Measurements from ENCODE around the gene TPO.

DNA sequence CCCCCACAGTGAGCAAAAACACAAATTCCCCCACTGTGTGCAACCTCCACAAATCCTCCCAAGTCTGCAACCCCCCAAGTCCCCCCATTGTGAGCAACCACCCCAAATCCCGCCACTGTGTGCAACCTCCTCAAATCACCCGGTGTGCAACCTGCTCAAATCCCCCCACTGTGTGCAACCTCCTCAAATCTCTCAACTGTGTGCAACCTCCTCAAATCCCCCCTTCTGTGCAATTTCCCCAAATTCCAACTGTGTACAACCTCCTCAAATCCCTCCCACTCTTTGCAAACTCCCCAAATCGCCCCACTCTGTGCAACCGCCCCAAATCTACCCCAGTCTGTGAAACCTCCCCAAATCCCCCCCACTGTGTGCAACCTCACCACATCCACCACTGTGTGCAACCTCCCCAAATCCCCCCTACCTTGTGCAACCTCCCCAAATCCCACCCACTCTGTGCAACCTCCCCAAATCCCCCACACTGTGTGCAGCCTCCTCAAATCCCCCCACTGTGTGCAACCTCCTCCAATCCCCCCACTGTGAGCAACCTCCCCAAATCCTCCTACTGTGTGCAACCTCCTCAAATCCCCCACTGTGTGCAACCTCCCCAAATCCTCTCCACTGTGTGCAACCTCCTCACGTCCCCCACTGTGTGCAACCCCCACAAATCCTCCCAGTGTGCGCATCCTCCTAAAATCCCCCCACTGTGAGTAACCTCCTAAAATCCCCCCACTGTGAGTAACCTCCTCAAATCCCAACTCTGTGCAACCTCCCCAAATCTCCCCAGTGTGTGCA, 115.2 kb downstream of the TPO start:
- no peak for TF ChIP-seq POLR2AphosphoS5 (IDR thresholded peaks at IDR 0.05; ENCODE audit: low read depth, low read length)
- TF ChIP-seq, protein P1, sequence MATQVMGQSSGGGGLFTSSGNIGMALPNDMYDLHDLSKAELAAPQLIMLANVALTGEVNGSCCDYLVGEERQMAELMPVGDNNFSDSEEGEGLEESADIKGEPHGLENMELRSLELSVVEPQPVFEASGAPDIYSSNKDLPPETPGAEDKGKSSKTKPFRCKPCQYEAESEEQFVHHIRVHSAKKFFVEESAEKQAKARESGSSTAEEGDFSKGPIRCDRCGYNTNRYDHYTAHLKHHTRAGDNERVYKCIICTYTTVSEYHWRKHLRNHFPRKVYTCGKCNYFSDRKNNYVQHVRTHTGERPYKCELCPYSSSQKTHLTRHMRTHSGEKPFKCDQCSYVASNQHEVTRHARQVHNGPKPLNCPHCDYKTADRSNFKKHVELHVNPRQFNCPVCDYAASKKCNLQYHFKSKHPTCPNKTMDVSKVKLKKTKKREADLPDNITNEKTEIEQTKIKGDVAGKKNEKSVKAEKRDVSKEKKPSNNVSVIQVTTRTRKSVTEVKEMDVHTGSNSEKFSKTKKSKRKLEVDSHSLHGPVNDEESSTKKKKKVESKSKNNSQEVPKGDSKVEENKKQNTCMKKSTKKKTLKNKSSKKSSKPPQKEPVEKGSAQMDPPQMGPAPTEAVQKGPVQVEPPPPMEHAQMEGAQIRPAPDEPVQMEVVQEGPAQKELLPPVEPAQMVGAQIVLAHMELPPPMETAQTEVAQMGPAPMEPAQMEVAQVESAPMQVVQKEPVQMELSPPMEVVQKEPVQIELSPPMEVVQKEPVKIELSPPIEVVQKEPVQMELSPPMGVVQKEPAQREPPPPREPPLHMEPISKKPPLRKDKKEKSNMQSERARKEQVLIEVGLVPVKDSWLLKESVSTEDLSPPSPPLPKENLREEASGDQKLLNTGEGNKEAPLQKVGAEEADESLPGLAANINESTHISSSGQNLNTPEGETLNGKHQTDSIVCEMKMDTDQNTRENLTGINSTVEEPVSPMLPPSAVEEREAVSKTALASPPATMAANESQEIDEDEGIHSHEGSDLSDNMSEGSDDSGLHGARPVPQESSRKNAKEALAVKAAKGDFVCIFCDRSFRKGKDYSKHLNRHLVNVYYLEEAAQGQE (IDR thresholded peaks at IDR 0.05; ENCODE audit: insufficient read depth in 1 of 2, low read depth in 2 of 2, low read length in 2 of 2) = no peak

All from PFSK-1 (cell line).